Natural killer cell (primary cell): ENCODE results near the gene ZNF124. TPM values are rescaled to one million over a fixed set of nuclear protein-coding genes. Genes with fewer than 3 reads are reported as not detected.
A peak's percentile ranks its signal among the peaks of the same experiment; 100 is the strongest.
"Not testable (repeated sequence)": the region's sequence is repeated elsewhere in the genome, so short reads cannot be mapped to it uniquely, and the experiment has no call there.

Experiments used
- ATAC-seq, 3 donors: fragments of 150-1000 bp in 2 of 3; fragments of 200-7000 bp in 1 of 3; cut with Tn5 transposase; 1 replicate in 1 of 3; 2 replicates in 2 of 3; pipeline ENCODE4 v1.10.0; 2021; ENCODE audit warnings: mild to moderate bottlenecking in 2 of 3, moderate library complexity in 2 of 3
- DNase-seq, 2 donors: peaks; one replicate each; pipeline versions ENCODE4 v3.0.0 to v3.0.0-alpha.2; 2013 to 2021; ENCODE audit warnings: mixed read lengths in 1 of 2
- H3K27ac ChIP-seq: one replicate; pipeline ENCODE4 v1.5.1; 2013; ENCODE audit warnings: mild to moderate bottlenecking, low read length
- H3K27me3 ChIP-seq: one replicate; pipeline ENCODE4 v1.6.1; 2013; ENCODE audit warnings: low read length; ENCODE audit not compliant: control insufficient read depth, insufficient read depth
- H3K36me3 ChIP-seq: one replicate; pipeline ENCODE4 v1.6.1; 2013; ENCODE audit warnings: low read length; ENCODE audit not compliant: control insufficient read depth, insufficient read depth
- H3K4me1 ChIP-seq: one replicate; pipeline ENCODE4 v1.6.1; 2013; ENCODE audit warnings: low read length; ENCODE audit not compliant: control insufficient read depth, insufficient read depth
- H3K4me3 ChIP-seq: one replicate; pipeline ENCODE4 v1.5.1; 2013; ENCODE audit warnings: low read length
- H3K9me3 ChIP-seq: one replicate; pipeline ENCODE4 v1.6.1; 2013; ENCODE audit warnings: low read length; ENCODE audit not compliant: control insufficient read depth, insufficient read depth
- H3K27ac Mint-ChIP-seq, 2 donors: one replicate each; pipeline ENCODE4 v1.8.0; 2022; ENCODE audit warnings: mild to moderate bottlenecking in 2 of 2, mixed read lengths in 2 of 2, moderate library complexity in 1 of 2
- H3K27me3 Mint-ChIP-seq, 2 donors: one replicate each; pipeline ENCODE4 v1.8.0; 2022; ENCODE audit warnings: low read depth in 2 of 2, mixed read lengths in 2 of 2
- H3K36me3 Mint-ChIP-seq: one replicate; pipeline ENCODE4 v1.8.0; 2022; ENCODE audit warnings: mixed read lengths
- H3K4me1 Mint-ChIP-seq, 2 donors: one replicate each; pipeline ENCODE4 v1.8.0; 2022; ENCODE audit warnings: mixed read lengths in 2 of 2
- H3K4me3 Mint-ChIP-seq: one replicate; pipeline ENCODE4 v1.8.0; 2022; ENCODE audit warnings: mild to moderate bottlenecking, moderate library complexity, mixed read lengths
- H3K9me3 Mint-ChIP-seq, 2 donors: one replicate each; pipeline ENCODE4 v1.8.0; 2022; ENCODE audit warnings: mixed read lengths in 2 of 2
- CTCF ChIP-seq: fragments of 200-600 bp; IDR thresholded peaks from one replicate; pipeline ENCODE4 v1.8.0; 2022; ENCODE audit warnings: antibody characterized with exemption
- WGBS: methylation state at CpG from one replicate; pipeline ENCODE4 v1.1.7; 2013; ENCODE audit warnings: missing lambda C conversion rate; ENCODE audit not compliant: insufficient coverage; 5-methylcytosine and 5-hydroxymethylcytosine counted together
- intact Hi-C: fragments of 100-400 bp; cut with micrococcal nuclease; formaldehyde crosslinking; loops from one replicate; pipeline ENCODE4 v1.14.2; 2022
- total RNA-seq, 4 donors: library from RNA; stranded (reverse); fragments of 120-200 nt in 1 of 4; gene quantifications; one replicate each; pipeline versions ENCODE4 v1.2.3 to v1.2.4, GENCODE V29; 2013 to 2022

ZNF124 gene
- total RNA-seq, 3 donors from 2014 or later (not counting 1 experiment from before 2014, with no cell fraction given) = 22.0 to 50.6 (median 31.2) TPM

GRCh38 chr1:247173431-247173830 lies 1.6 kb upstream of the ZNF124 start:
- no peak overlapping the region for H3K4me3 ChIP-seq
- intact Hi-C loops = loop anchor here (5.0 kb wide), 1 partner anchor 34 kb away; no protein-coding TSS in a partner anchor
- Mint-ChIP-seq H3K27me3 (no peaks in the 10 kb centered on the region), H3K27ac (peak overlapping the region in 1 of 2 donors; percentile 45), H3K4me1 (peaks cover 15 to 18% of the 10 kb centered on the region in 2 donors), H3K9me3 (no peaks in the 10 kb centered on the region), H3K36me3 (peaks cover under 1% of the 10 kb centered on the region), H3K4me3 (no peak overlapping the region)
- WGBS = 24% methylated on average over 2 of the region's 2 CpGs
- DNase-seq = no peak
- H3K4me1 ChIP-seq = peaks cover 13% of the 10 kb centered on the region
- no peaks in the 10 kb centered on the region for H3K9me3 ChIP-seq
- no peaks in the 10 kb centered on the region for H3K36me3 ChIP-seq
- TF ChIP-seq CTCF = no peak
- H3K27me3 ChIP-seq = no peaks in the 10 kb centered on the region
- no peak for ATAC-seq
- no peak overlapping the region for H3K27ac ChIP-seq

GRCh38 chr1:247172996-247173395 lies 1.2 kb upstream of the ZNF124 start:
- H3K27me3 ChIP-seq = no peaks in the 10 kb centered on the region
- H3K4me1 ChIP-seq = peaks cover 13% of the 10 kb centered on the region
- peak overlapping the region; percentile 25 for H3K4me3 Mint-ChIP-seq
- peak overlapping the region in 1 of 2 donors; percentile 45 for H3K27ac Mint-ChIP-seq
- no peaks in the 10 kb centered on the region for H3K36me3 Mint-ChIP-seq
- TF ChIP-seq CTCF = no peak
- peak in 1 of 2 donors; percentile 6 for DNase-seq
- H3K4me3 ChIP-seq = no peak overlapping the region
- H3K4me1 Mint-ChIP-seq = peaks cover 16 to 18% of the 10 kb centered on the region in 2 donors
- no peak for ATAC-seq
- WGBS = 44% methylated on average over 4 of the region's 4 CpGs
- no peak overlapping the region for H3K27ac ChIP-seq
- no peaks in the 10 kb centered on the region for H3K36me3 ChIP-seq
- intact Hi-C loops = loop anchor here (5.0 kb wide), 1 partner anchor 34 kb away; no protein-coding TSS in a partner anchor
- H3K9me3 ChIP-seq = no peaks in the 10 kb centered on the region
- H3K9me3 Mint-ChIP-seq = no peaks in the 10 kb centered on the region
- H3K27me3 Mint-ChIP-seq = no peaks in the 10 kb centered on the region

- peaks cover 27 to 31% of the 10 kb centered on the region in 2 donors for H3K4me1 Mint-ChIP-seq
- not testable (repeated sequence) for H3K27ac ChIP-seq, H3K9me3 Mint-ChIP-seq, H3K36me3 ChIP-seq, H3K27me3 Mint-ChIP-seq, H3K9me3 ChIP-seq, H3K27ac Mint-ChIP-seq, H3K4me3 Mint-ChIP-seq, H3K27me3 ChIP-seq, DNase-seq, H3K36me3 Mint-ChIP-seq, H3K4me3 ChIP-seq
- intact Hi-C loops = loop anchor here (5.0 kb wide), 1 partner anchor 36 kb away; no protein-coding TSS in a partner anchor
- peak; percentile 50 to 66 (median 57) for ATAC-seq
- peaks cover 13% of the 10 kb centered on the region for H3K4me1 ChIP-seq
- WGBS = no CpG with 5 or more reads among the region's 46 CpGs
Measured at GRCh38 chr1:247171443-247171842, 377 bp downstream of the ZNF124 start.

GRCh38 chr1:247165674-247166073 lies 6.1 kb downstream of the ZNF124 start:
- TF ChIP-seq CTCF = no peak
- Histone ChIP-seq H3K9me3 (peaks cover 8% of the 10 kb centered on the region), H3K36me3 (no peaks in the 10 kb centered on the region), H3K4me1 (no peaks in the 10 kb centered on the region), H3K27ac (no peak overlapping the region), H3K27me3 (no peaks in the 10 kb centered on the region), H3K4me3 (no peak overlapping the region)
- Mint-ChIP-seq H3K4me3 (no peak overlapping the region), H3K27ac (no peak overlapping the region), H3K9me3 (peaks cover 19 to 24% of the 10 kb centered on the region in 2 donors), H3K27me3 (no peaks in the 10 kb centered on the region), H3K36me3 (peaks cover 36% of the 10 kb centered on the region), H3K4me1 (peaks cover 23 to 50% of the 10 kb centered on the region in 2 donors)
- intact Hi-C loops = loop anchor here (10.0 kb wide), 1 partner anchor 121 kb away; no protein-coding TSS in a partner anchor
- no peak for ATAC-seq
- 95% methylated on average over 4 of the region's 4 CpGs for WGBS
- no peak for DNase-seq
